K562 (cell line): ENCODE measurements around the gene BASP1. TPM values are rescaled to one million over a fixed set of nuclear protein-coding genes. Genes with fewer than 3 reads are reported as not detected.

Experiments
- ATAC-seq: fragments of 200-7000 bp; cut with Tn5 transposase; 3 replicates; pipeline ENCODE4 v1.9.1; 2020; ENCODE audit warnings: moderate library complexity
- BruUV-seq: library from RNA; stranded (reverse); fragments of 400-500 nt; replicated peaks from 2 replicates; lab custom pipeline; 2021; lab: Mats Ljungman, UMichigan
- CTCF ChIA-PET: fragments of 300-600 bp; formaldehyde crosslinking; extraction: SDS; loops from one replicate; lab custom pipeline; 2021; ENCODE audit warnings: low intra/inter-chr PET ratio; lab: Yijun Ruan, JAX
- POLR2A ChIA-PET: fragments of 300-600, 350-650 bp; sonication (Branson Sonifier 250); formaldehyde crosslinking; extraction: SDS; loops from one replicate; lab custom pipeline; 2021; ENCODE audit warnings: antibody characterized with exemption, inconsistent platforms; lab: Yijun Ruan, JAX
- DNase-seq, 4 experiments: peaks; one replicate each; pipeline versions ENCODE4 v3.0.0 to v3.0.0-alpha.2; 2011 to 2018; ENCODE audit warnings: low spot score in 3 of 4, mixed read lengths in 3 of 4; ENCODE audit errors: extremely low read depth in 1 of 4
- FAIRE-seq: peaks from 2 replicates; lab custom pipeline; 2011; peaks lifted over from hg19 to GRCh38; lab: Jason Lieb, UNC
- H2AFZ ChIP-seq: 2 replicates; pipeline ENCODE4 v1.6.0; 2011; ENCODE audit warnings: low read depth, low read length, control low read depth, inconsistent platforms
- H3K27ac ChIP-seq: fragments of 200-600 bp; 3 replicates; pipeline ENCODE4 v1.8.0; 2011; ENCODE audit warnings: low read depth, mild to moderate bottlenecking, control low read depth, inconsistent platforms, low read length, moderate library complexity, mixed read lengths; ENCODE audit errors: extremely low read depth
- H3K27me3 ChIP-seq, 2 experiments: fragments of 300-600 bp in 1 of 2; 2 replicates in 1 of 2; 3 replicates in 1 of 2; pipeline versions ENCODE4 v1.6.0 to v1.8.0; 2011; ENCODE audit warnings: inconsistent platforms in 2 of 2, low read length in 2 of 2, mild to moderate bottlenecking in 1 of 2, mixed read lengths in 1 of 2, moderate library complexity in 1 of 2; ENCODE audit not compliant: control insufficient read depth in 2 of 2, insufficient read depth in 2 of 2
- H3K36me3 ChIP-seq: fragments of 300-600 bp; 3 replicates; pipeline ENCODE4 v1.8.0; 2011; ENCODE audit warnings: mild to moderate bottlenecking, low read length, inconsistent platforms; ENCODE audit not compliant: control insufficient read depth, insufficient read depth
- H3K4me1 ChIP-seq, 2 experiments: fragments of 200-600 bp in 1 of 2; replicated peaks in 1 of 2; 2 replicates in 1 of 2; 3 replicates in 1 of 2; pipeline versions ENCODE4 v1.5.1 to v1.8.0; 2011; ENCODE audit warnings: inconsistent platforms in 2 of 2, low read length in 2 of 2, mild to moderate bottlenecking in 1 of 2, mixed read lengths in 1 of 2, moderate library complexity in 1 of 2; ENCODE audit not compliant: control insufficient read depth in 2 of 2, insufficient read depth in 2 of 2
- H3K4me2 ChIP-seq: 2 replicates; pipeline ENCODE4 v1.6.1; 2011; ENCODE audit warnings: low read length, control low read depth, inconsistent platforms, mixed read lengths; ENCODE audit not compliant: insufficient read depth
- H3K4me3 ChIP-seq: fragments of 200-600 bp; sonication (generic), shearing (Covaris generic); 2 replicates; pipeline ENCODE4 v1.5.1; 2016; ENCODE audit warnings: control low read depth, inconsistent platforms
- H3K79me2 ChIP-seq: fragments of 200-600 bp; 3 replicates; pipeline ENCODE4 v1.8.0; 2011; ENCODE audit warnings: low read length, inconsistent platforms; ENCODE audit not compliant: control insufficient read depth, insufficient read depth
- H3K9ac ChIP-seq, 2 experiments: 2 replicates each; pipeline versions ENCODE4 v1.6.0 to v1.6.1; 2011; ENCODE audit warnings: low read depth in 2 of 2, low read length in 2 of 2, control low read depth in 1 of 2, inconsistent platforms in 1 of 2, mild to moderate bottlenecking in 1 of 2, mixed read lengths in 1 of 2; ENCODE audit not compliant: insufficient read depth in 1 of 2
- H3K9me1 ChIP-seq: one replicate; pipeline ENCODE4 v1.6.0; 2011; ENCODE audit warnings: inconsistent platforms, mild to moderate bottlenecking, low read length, moderate library complexity; ENCODE audit not compliant: control insufficient read depth, insufficient read depth
- H3K9me3 ChIP-seq: replicated peaks from 2 replicates; pipeline ENCODE4 v1.5.1; 2011; ENCODE audit warnings: low read depth, low read length, inconsistent platforms; ENCODE audit not compliant: control insufficient read depth, insufficient read depth
- H4K20me1 ChIP-seq: replicated peaks from 2 replicates; pipeline ENCODE4 v1.6.1; 2011; ENCODE audit warnings: low read length, inconsistent platforms, mixed read lengths; ENCODE audit not compliant: control insufficient read depth, insufficient read depth
- KLF16 ChIP-seq: IDR thresholded peaks from 2 replicates; pipeline ENCODE4 v1.6.1; 2016; ENCODE audit warnings: antibody characterized with exemption
- MAZ ChIP-seq, 2 experiments: fragments of 450-650 bp in 1 of 2; sonication (generic) in 1 of 2; formaldehyde crosslinking; IDR thresholded peaks in 1 of 2; conservative IDR thresholded peaks in 1 of 2; 2 replicates each; pipeline versions ENCODE4 v1.4.0 to v1.5.0; 2020; ENCODE audit warnings: mild to moderate bottlenecking in 1 of 2, missing genetic modification reagents in 1 of 2
- NONO ChIP-seq, 2 experiments: fragments of 200-400 bp in 1 of 2; fragments of 450-650 bp in 1 of 2; formaldehyde crosslinking in 1 of 2; IDR thresholded peaks; 2 replicates each; pipeline ENCODE4 v1.6.1; 2017; ENCODE audit warnings: low read depth in 2 of 2, mild to moderate bottlenecking in 2 of 2, moderate library complexity in 2 of 2, low read length in 1 of 2
- SMAD3 ChIP-seq: fragments of 450-650 bp; formaldehyde crosslinking; conservative IDR thresholded peaks from 2 replicates; pipeline ENCODE4 v1.4.0; 2020; ENCODE audit warnings: mild to moderate bottlenecking
- WGBS: fragments of 100-300 bp; shearing (Covaris generic); methylation state at CpG from one replicate; pipeline ENCODE4 v1.1.6; 2016; ENCODE audit warnings: low coverage, mixed read lengths; ENCODE audit not compliant: insufficient coverage; ENCODE audit errors: missing lambda C conversion rate; 5-methylcytosine and 5-hydroxymethylcytosine counted together
- in situ Hi-C: fragments of 300-500 bp; cut with MboI; formaldehyde crosslinking; loops from 4 replicates; pipeline ENCODE4 v1.15.0; 2018; ENCODE audit warnings: inconsistent platforms, mixed read lengths
- intact Hi-C: fragments of 100-400 bp; cut with micrococcal nuclease; formaldehyde crosslinking; loops from 2 replicates; pipeline ENCODE4 v1.14.2; 2022
- polyA plus RNA-seq, 8 experiments: library from polyadenylated mRNA; depleted of rRNA in 4 of 8; stranded (reverse) in 5 of 8; unstranded in 3 of 8; fragments of >200 nt; fragmentation: Nextera tagmentation in 2 of 8; fragmentation: Illumina TruSeq in 1 of 8; extraction: Ambion mirVana in 2 of 8; extraction: Trizol in 1 of 8; gene quantifications; 2 replicates each; pipeline versions ENCODE4 v1.2.1 to v1.2.3, GENCODE V29; 2011 to 2014; ENCODE audit warnings: inconsistent platforms in 1 of 8, missing spikeins in 1 of 8
- total RNA-seq, 7 experiments: library from RNA; depleted of rRNA in 6 of 7; stranded (reverse); fragments of >200 nt in 6 of 7; fragmentation: Illumina TruSeq in 2 of 7; extraction: Trizol in 2 of 7; gene quantifications; 2 replicates each; pipeline versions ENCODE4 v1.2.1 to v1.2.3, GENCODE V29; 2011 to 2021; ENCODE audit warnings: low replicate concordance in 1 of 7

BASP1 gene
- total and polyA plus RNA-seq, 9 of the 15 experiments (the other 6 are each of a cell fraction or from before 2014, with no cell fraction given) = 0.22 TPM; not detected in 8

DNA sequence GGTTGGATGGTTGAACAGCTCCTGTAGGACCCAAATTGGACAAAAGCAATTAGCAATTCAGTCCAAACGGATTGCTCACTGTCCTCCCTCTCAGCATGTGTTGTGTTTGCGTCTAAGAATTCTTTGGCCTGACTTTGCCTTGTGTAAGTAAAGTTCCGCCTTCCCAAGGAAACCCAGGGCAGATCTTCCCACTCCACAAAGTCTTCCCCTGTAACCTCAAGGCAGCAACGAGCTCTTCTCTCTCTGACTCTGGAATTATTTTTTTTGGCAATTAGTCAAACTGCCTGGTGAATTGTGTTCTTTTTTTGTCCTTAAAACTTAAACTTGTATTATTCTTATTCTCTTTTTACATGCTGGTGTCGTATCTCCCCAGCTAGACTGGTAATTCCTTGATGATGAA, 20.7 kb upstream of the BASP1 start:
- no peak overlapping the region for H3K27ac ChIP-seq
- no peak for DNase-seq
- ChIA-PET CTCF (no interaction called here), POLR2A (interaction anchor here (0.6 kb wide), 1 partner anchor 394 kb away, joined by 3 read pairs; no protein-coding TSS in a partner anchor)
- H3K79me2 ChIP-seq = no peaks in the 10 kb centered on the region
- in situ Hi-C loops (no loop called here), intact Hi-C loops (no loop called here)
- no peak overlapping the region for H3K4me3 ChIP-seq
- no peaks in the 10 kb centered on the region; a peak in 1 of 5 replicates for H3K27me3 ChIP-seq
- BruUV-seq = no TSS peak
- H3K36me3 ChIP-seq = no peaks in the 10 kb centered on the region
- FAIRE-seq = no peak
- no peaks in the 10 kb centered on the region for H3K9me3 ChIP-seq
- TF ChIP-seq MAZ (CRISPR knock-in tag; conservative IDR thresholded peaks at IDR 0.05 in 1 of 2, IDR thresholded peaks at IDR 0.05 in 1 of 2) = no peak
- TF ChIP-seq SMAD3 (CRISPR knock-in tag) = no peak
- no peak for TF ChIP-seq KLF16
- no peak for TF ChIP-seq NONO (IDR thresholded peaks at IDR 0.05; ENCODE audit: low read depth in 2 of 2, low read length in 1 of 2)
- no peaks in the 10 kb centered on the region for H3K9me1 ChIP-seq
- no peaks in the 10 kb centered on the region; the same call in 1 of the 2 replicates for H4K20me1 ChIP-seq
- no peak overlapping the region for H3K9ac ChIP-seq
- H3K4me2 ChIP-seq = no peak overlapping the region
- 0% methylated on average over 5 of the region's 5 CpGs for WGBS
- no peak for ATAC-seq
- no peaks in the 10 kb centered on the region for H3K4me1 ChIP-seq
- H2AFZ ChIP-seq = no peak overlapping the region
